Caco-2 (cell line): ENCODE data around the gene SEC16A. TPM values are rescaled to one million over a fixed set of nuclear protein-coding genes. Genes with fewer than 3 reads are reported as not detected.
"Not testable (repeated sequence)": the region's sequence is repeated elsewhere in the genome, so short reads cannot be mapped to it uniquely, and the experiment has no call there.

Experiments used
- BruUV-seq: library from RNA; stranded (reverse); fragments of 400-500 nt; replicated peaks from 2 replicates; lab custom pipeline; 2021; lab: Mats Ljungman, UMichigan
- CTCF ChIA-PET: fragments of 300-600 bp; sonication (Branson Sonifier 250); formaldehyde crosslinking; loops from one replicate; lab custom pipeline; 2022; ENCODE audit warnings: antibody characterized with exemption; lab: Charles Lee
- POLR2A ChIA-PET: fragments of 300-600 bp; sonication (Branson Sonifier 250); formaldehyde crosslinking; loops from one replicate; lab custom pipeline; 2022; ENCODE audit warnings: antibody characterized with exemption; lab: Charles Lee
- DNase-seq, 2 experiments: peaks; one replicate each; pipeline versions ENCODE4 v3.0.0 to v3.0.0-alpha.2; 2020 to 2022
- H3K27me3 ChIP-seq: replicated peaks from 2 replicates; pipeline ENCODE4 v1.6.0; 2011; ENCODE audit warnings: low read length; ENCODE audit not compliant: control insufficient read depth, insufficient read depth
- H3K36me3 ChIP-seq: 2 replicates; pipeline ENCODE4 v1.5.1; 2011; ENCODE audit warnings: low read length; ENCODE audit not compliant: control insufficient read depth, insufficient read depth
- H3K4me1 ChIP-seq: fragments of 250-450 bp; sonication (Bioruptor Pico); 2 replicates; pipeline ENCODE4 v1.5.1; 2020; ENCODE audit warnings: mild to moderate bottlenecking
- H3K4me3 ChIP-seq: 2 replicates; pipeline ENCODE4 v1.5.1; 2011; ENCODE audit warnings: low read depth, mild to moderate bottlenecking, control low read depth, low read length
- H3K9me3 ChIP-seq: fragments of 250-450 bp; sonication (Bioruptor Pico); 2 replicates; pipeline ENCODE4 v1.5.1; 2020; ENCODE audit warnings: mild to moderate bottlenecking, moderate library complexity
- H3K27ac Mint-ChIP-seq: one replicate; pipeline ENCODE4 v1.8.0; 2022; ENCODE audit warnings: mixed read lengths; ENCODE audit not compliant: unreplicated experiment
- H3K27me3 Mint-ChIP-seq: one replicate; pipeline ENCODE4 v1.8.0; 2022; ENCODE audit warnings: mixed read lengths; ENCODE audit not compliant: insufficient read depth, unreplicated experiment
- H3K36me3 Mint-ChIP-seq: one replicate; pipeline ENCODE4 v1.8.0; 2022; ENCODE audit warnings: mild to moderate bottlenecking, mixed read lengths; ENCODE audit not compliant: insufficient read depth, unreplicated experiment
- H3K4me1 Mint-ChIP-seq: one replicate; pipeline ENCODE4 v1.8.0; 2022; ENCODE audit warnings: low read depth, mixed read lengths; ENCODE audit not compliant: unreplicated experiment
- H3K4me3 Mint-ChIP-seq: one replicate; pipeline ENCODE4 v1.8.0; 2022; ENCODE audit warnings: mild to moderate bottlenecking, moderate library complexity, mixed read lengths; ENCODE audit not compliant: unreplicated experiment
- H3K9me3 Mint-ChIP-seq: one replicate; pipeline ENCODE4 v1.8.0; 2022; ENCODE audit warnings: mixed read lengths; ENCODE audit not compliant: unreplicated experiment
- CTCF ChIP-seq, 2 experiments: fragments of 200-600 bp in 1 of 2; IDR thresholded peaks; 1 replicate in 1 of 2; 2 replicates in 1 of 2; pipeline versions ENCODE4 v1.5.1 to v1.8.0; 2011 to 2022; ENCODE audit warnings: antibody characterized with exemption in 1 of 2, control low read depth in 1 of 2, inconsistent platforms in 1 of 2, low read depth in 1 of 2, low read length in 1 of 2, mild to moderate bottlenecking in 1 of 2, moderate library complexity in 1 of 2; ENCODE audit not compliant: insufficient read depth in 1 of 2, severe bottlenecking in 1 of 2, unreplicated experiment in 1 of 2
- intact Hi-C: fragments of 100-400 bp; cut with micrococcal nuclease; formaldehyde crosslinking; loops from one replicate; pipeline ENCODE4 v1.10.0; 2022; ENCODE audit not compliant: unreplicated experiment
- total RNA-seq: library from RNA; stranded (reverse); gene quantifications from 2 replicates; pipeline ENCODE4 v1.2.3, GENCODE V29; 2022

SEC16A gene
- total RNA-seq, 1 experiment from 2014 or later = 76.4 TPM

GRCh38 chr9:136429075-136429628 is 53.7 kb downstream of the SEC16A start:
- Histone ChIP-seq H3K4me1 (no peaks in the 10 kb centered on the region), H3K36me3 (peaks cover 2% of the 10 kb centered on the region; the same call in 1 of the 2 replicates), H3K4me3 (no peak overlapping the region), H3K9me3 (no peaks in the 10 kb centered on the region), H3K27me3 (no peaks in the 10 kb centered on the region)
- H3K4me3 Mint-ChIP-seq = no peak overlapping the region
- no peaks in the 10 kb centered on the region for H3K9me3 Mint-ChIP-seq
- no peak for DNase-seq
- BruUV-seq = TSS peak; percentile 32
- intact Hi-C loops = no loop called here
- CTCF ChIA-PET = no interaction called here
- POLR2A ChIA-PET = interaction anchor here (0.6 kb wide), 1 partner anchor 36 kb away, joined by 3 read pairs; no protein-coding TSS in a partner anchor
- H3K27me3 Mint-ChIP-seq = no peaks in the 10 kb centered on the region
- H3K36me3 Mint-ChIP-seq = peaks cover 58% of the 10 kb centered on the region
- no peaks in the 10 kb centered on the region for H3K4me1 Mint-ChIP-seq
- no peak for TF ChIP-seq CTCF (IDR thresholded peaks at IDR 0.05; ENCODE audit: insufficient read depth in 1 of 2, low read depth in 1 of 2, low read length in 1 of 2, severe bottlenecking in 1 of 2, unreplicated experiment in 1 of 2)
- no peak overlapping the region for H3K27ac Mint-ChIP-seq

- CTCF ChIA-PET = interaction anchor here (0.6 kb wide), 1 partner anchor 20 kb away, joined by 3 read pairs; no protein-coding TSS in a partner anchor
- Mint-ChIP-seq H3K4me1 (no peaks in the 10 kb centered on the region), H3K27ac (no peak overlapping the region), H3K27me3 (no peaks in the 10 kb centered on the region), H3K4me3 (no peak overlapping the region), H3K36me3 (peaks cover 73% of the 10 kb centered on the region), H3K9me3 (no peaks in the 10 kb centered on the region)
- H3K9me3 ChIP-seq = no peaks in the 10 kb centered on the region
- H3K27me3 ChIP-seq = no peaks in the 10 kb centered on the region
- no TSS peak for BruUV-seq
- H3K4me3 ChIP-seq = no peak overlapping the region
- POLR2A ChIA-PET = interaction anchor here (0.6 kb wide), 1 partner anchor 258 kb away, joined by 19 read pairs; no protein-coding TSS in a partner anchor
- DNase-seq = no peak
- intact Hi-C loops = no loop called here
- TF ChIP-seq CTCF (IDR thresholded peaks at IDR 0.05; ENCODE audit: insufficient read depth in 1 of 2, low read depth in 1 of 2, low read length in 1 of 2, severe bottlenecking in 1 of 2, unreplicated experiment in 1 of 2) = no peak
- peaks cover 2% of the 10 kb centered on the region; the same call in 1 of the 2 replicates for H3K36me3 ChIP-seq
- no peaks in the 10 kb centered on the region for H3K4me1 ChIP-seq
These were observed 56.1 kb downstream of the SEC16A start for GRCh38 chr9:136426787-136427186.

DNA sequence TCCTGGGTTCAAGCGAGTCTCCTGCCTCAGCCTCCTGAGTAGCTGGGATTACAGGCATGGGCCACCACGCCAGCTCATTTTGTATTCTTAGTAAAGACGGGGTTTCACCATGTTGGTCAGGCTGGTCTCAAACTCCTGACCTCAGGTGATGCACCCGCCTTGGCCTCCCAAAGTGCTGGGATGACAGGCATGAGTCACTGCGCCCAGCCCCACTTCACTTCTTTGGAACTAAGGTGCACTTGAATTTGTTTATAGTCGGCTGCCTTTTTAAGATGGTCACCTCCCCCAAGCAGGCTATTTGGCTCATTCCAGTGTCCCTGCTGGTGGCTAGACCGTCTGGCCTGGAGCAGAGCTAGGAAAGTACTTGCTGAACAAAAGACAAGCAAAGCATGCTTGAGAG is 57.5 kb downstream of the SEC16A start:
- BruUV-seq, H3K4me3 Mint-ChIP-seq, H3K9me3 Mint-ChIP-seq, POLR2A ChIA-PET, H3K4me1 ChIP-seq, H3K27me3 Mint-ChIP-seq, H3K4me1 Mint-ChIP-seq, H3K4me3 ChIP-seq, H3K27ac Mint-ChIP-seq, DNase-seq, H3K27me3 ChIP-seq, intact Hi-C loops, H3K36me3 ChIP-seq, H3K9me3 ChIP-seq: not testable (repeated sequence)
- CTCF ChIA-PET = interaction anchor here (0.7 kb wide), 1 partner anchor 659 kb away, joined by 3 read pairs; no protein-coding TSS in a partner anchor
- peaks cover 83% of the 10 kb centered on the region for H3K36me3 Mint-ChIP-seq
